ENCODE results near the gene AGFG1.

The AGFG1 gene, protein sequence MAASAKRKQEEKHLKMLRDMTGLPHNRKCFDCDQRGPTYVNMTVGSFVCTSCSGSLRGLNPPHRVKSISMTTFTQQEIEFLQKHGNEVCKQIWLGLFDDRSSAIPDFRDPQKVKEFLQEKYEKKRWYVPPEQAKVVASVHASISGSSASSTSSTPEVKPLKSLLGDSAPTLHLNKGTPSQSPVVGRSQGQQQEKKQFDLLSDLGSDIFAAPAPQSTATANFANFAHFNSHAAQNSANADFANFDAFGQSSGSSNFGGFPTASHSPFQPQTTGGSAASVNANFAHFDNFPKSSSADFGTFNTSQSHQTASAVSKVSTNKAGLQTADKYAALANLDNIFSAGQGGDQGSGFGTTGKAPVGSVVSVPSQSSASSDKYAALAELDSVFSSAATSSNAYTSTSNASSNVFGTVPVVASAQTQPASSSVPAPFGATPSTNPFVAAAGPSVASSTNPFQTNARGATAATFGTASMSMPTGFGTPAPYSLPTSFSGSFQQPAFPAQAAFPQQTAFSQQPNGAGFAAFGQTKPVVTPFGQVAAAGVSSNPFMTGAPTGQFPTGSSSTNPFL

GRCh38 chr2:227471924-227472264 lies at the start of gene AGFG1:
AGFG1 (plus strand) TSS chr2:227472156; CDS start chr2:227472422, 266 bp downstream.
- no peak for DNase-seq (ENCODE audit: low read depth in 2 of 2)

DNA sequence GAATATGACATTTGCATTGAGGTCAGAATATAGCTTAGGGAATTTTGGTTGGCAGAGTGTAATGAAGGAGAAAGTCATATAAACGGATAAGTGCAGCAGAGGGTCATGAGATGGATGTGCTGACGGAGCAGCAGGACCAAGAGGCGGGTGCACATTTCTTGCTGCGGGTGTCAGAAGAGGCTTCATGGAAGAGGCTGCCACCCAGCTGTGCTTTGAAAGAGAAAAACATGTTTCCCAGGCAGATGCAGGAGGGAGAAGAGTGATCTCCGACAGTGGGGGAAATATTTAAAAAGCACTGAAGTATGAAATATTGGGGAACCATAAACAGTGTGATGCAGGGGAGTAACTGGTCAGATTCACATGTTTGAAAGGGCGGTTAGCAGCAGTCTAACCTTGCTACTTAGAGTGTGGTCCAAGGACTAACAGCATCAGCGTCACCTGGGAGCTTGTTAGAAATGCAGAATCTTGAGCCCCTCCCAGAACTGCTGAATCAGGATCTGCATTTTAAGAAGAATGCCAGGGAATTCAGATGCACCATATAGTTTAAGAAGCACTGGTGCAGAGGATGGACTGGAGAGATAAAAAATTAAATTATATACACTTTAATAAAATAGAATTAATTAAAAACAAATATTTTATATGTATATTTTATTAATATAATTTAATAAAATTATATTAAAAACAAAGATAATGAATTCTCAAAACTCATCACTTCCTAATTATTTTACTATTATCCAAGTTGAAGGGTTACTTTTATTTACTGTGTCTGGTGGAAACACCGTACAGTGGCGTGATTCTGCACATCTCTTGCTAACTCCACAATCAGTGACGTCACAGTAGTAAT lies 48.1 kb upstream of the AGFG1 start:
- no peak for DNase-seq (ENCODE audit: low read depth in 2 of 2)

- DNase-seq (ENCODE audit: low read depth in 2 of 2) = no peak
These were observed 43.1 kb upstream of the AGFG1 start for GRCh38 chr2:227428731-227429285.

- no peak for DNase-seq (ENCODE audit: low read depth in 2 of 2)
These were observed 41.3 kb upstream of the AGFG1 start for GRCh38 chr2:227430639-227431038.

DNA sequence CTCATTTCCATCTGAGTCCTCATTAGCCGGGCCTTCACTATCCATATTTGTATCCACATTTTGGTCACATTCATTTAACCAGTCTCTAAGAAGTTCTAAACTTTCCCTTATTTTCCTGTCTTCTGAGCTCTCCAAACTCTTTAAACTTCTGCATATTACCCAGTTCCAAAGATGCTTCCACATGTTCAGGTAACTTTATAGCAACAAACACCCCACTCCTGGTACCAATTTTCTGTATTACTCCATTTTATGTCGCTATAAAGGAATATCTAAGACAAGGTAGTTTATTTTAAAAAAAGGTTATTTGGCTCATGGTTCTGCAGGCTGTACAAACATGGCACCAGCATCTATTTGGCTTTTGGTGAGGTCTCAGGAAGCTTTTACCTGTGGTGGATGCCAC lies 38.8 kb upstream of the AGFG1 start:
- no peak for DNase-seq (ENCODE audit: low read depth in 2 of 2)

DNA sequence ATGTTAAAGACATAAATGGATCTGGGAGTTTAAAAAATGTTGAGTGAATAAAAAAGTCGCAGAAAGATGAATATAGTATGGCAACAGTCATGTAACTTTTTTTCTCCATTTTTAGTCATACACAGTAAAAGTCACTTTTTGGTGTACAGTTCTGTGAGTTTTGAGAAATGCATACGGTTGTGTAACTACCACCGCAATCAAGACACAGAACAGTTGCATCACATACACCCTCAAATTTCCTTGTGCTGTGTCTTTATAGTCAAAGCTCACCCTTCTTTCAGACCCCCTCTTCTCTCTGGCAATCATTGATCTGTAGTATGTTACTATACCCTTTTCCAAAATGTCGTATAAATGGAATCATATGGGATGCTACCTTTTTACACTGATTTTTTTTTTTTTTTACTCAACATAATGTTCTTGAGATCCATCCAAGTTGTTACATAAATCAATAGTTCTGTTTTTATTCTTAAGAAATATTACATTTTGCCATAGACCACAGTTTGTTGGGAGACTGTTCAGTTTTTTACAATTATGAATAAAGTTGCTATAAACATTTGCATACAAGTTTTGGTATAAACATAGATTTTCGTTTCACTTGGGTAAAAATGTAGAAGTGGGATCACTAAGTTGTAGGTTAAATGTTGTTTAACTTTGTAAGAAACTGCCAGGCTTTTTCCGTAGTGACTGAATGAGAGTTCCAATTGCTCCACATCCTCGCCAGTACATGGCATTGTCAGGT lies 35.4 kb upstream of the AGFG1 start:
- DNase-seq (ENCODE audit: low read depth in 2 of 2) = no peak

GRCh38 chr2:227439214-227439613 lies 32.7 kb upstream of the AGFG1 start:
- DNase-seq (ENCODE audit: low read depth in 2 of 2) = no peak

- no peak for DNase-seq (ENCODE audit: low read depth in 2 of 2)
These were observed 29.3 kb upstream of the AGFG1 start for GRCh38 chr2:227442639-227443038.

GRCh38 chr2:227443889-227444568 lies 27.9 kb upstream of the AGFG1 start:
- DNase-seq (ENCODE audit: low read depth in 2 of 2) = no peak

- DNase-seq (ENCODE audit: low read depth in 2 of 2) = peak in 1 of 2 experiments; percentile 47
These were observed 24.4 kb upstream of the AGFG1 start for GRCh38 chr2:227447606-227448005.

GRCh38 chr2:227450311-227450841 lies 21.6 kb upstream of the AGFG1 start:
- no peak for DNase-seq (ENCODE audit: low read depth in 2 of 2)

- no peak for DNase-seq (ENCODE audit: low read depth in 2 of 2)
These were observed 20.9 kb upstream of the AGFG1 start for GRCh38 chr2:227450926-227451654.

GRCh38 chr2:227451655-227451992 lies 20.3 kb upstream of the AGFG1 start:
- DNase-seq (ENCODE audit: low read depth in 2 of 2) = no peak

GRCh38 chr2:227453810-227454209 lies 18.1 kb upstream of the AGFG1 start:
- no peak for DNase-seq (ENCODE audit: low read depth in 2 of 2)

- no peak for DNase-seq (ENCODE audit: low read depth in 2 of 2)
These were observed 17.6 kb upstream of the AGFG1 start for GRCh38 chr2:227454323-227454860.

DNA sequence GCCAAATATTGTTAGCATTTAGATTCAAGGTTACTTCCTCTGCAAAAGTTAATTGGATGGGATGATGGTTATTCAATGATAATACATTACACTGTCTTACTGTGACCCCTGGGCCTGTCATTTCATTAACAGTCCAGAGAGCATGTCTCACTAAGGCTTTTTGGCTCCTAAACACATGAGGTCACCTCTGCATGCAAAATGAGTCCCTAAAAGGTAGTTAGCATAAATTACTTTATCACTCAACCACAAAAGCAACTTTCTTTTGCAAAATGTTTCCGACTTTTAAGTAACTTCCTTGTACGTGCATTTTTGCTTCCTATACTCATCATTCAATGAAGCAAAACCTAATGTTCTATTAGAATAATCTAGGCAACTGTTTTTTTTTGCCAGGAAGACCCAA lies 16.8 kb upstream of the AGFG1 start:
- DNase-seq (ENCODE audit: low read depth in 2 of 2) = no peak

- DNase-seq (ENCODE audit: low read depth in 2 of 2) = no peak
These were observed 15.9 kb upstream of the AGFG1 start for GRCh38 chr2:227456102-227456501.

DNA sequence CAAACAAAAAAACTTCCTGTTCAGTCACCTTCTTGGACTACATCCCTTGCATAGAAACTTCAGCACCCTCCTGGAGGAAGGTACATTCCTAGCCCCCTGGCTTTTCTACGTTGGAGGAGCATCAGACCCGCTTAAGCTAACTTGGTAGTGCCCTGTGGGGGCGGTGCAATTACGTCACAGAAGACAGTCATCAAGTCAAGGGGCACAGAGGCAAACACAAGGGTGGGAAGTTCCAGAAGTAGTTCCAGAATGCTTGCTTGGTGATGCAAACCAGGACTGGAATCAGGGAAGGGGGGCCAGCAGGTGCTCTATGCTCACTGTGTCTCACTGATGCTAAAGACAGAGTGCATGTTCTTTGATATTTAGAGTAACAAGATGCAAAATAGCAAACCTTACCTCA lies 15.2 kb upstream of the AGFG1 start:
- no peak for DNase-seq (ENCODE audit: low read depth in 2 of 2)

DNA sequence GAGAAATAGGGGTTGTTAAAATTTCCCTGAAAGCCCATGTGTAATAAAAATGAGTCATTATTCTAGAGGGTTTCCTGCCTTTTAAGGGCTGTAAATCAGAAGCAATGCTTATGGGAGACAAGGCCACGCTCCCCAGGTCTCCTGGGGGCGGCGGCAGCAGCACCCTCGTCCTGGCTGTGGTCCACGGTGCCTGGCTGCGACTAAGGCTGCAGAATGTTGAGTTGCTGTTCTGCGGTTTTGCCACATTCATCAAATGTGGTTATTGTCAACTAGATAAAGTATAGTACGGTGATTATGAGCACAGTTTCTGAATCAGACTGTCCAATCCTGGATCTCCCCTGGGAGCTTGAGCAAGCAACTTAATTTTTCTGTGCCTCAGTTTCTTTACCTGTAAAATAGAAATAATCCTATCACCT lies 11.9 kb upstream of the AGFG1 start:
- no peak for DNase-seq (ENCODE audit: low read depth in 2 of 2)

GRCh38 chr2:227460833-227461232 lies 11.1 kb upstream of the AGFG1 start:
- no peak for DNase-seq (ENCODE audit: low read depth in 2 of 2)
